GM21786 (cell line): ENCODE measurements around the gene AFAP1.

Source experiments
- ATAC-seq: cut with Tn5 transposase; IDR thresholded peaks from one replicate; pipeline ENCODE4 v1.9.1; 2021; ENCODE audit not compliant: unreplicated experiment

AFAP1 gene

GRCh38 chr4:7823416-7823824 is 116.2 kb downstream of the AFAP1 start:
- ATAC-seq = no peak

GRCh38 chr4:7822877-7823276 is 116.8 kb downstream of the AFAP1 start:
- ATAC-seq = no peak

GRCh38 chr4:7822137-7822505 is 117.5 kb downstream of the AFAP1 start:
- ATAC-seq = no peak

GRCh38 chr4:7821245-7822136 is 118.2 kb downstream of the AFAP1 start:
- ATAC-seq = no peak

GRCh38 chr4:7820031-7820818 is 119.4 kb downstream of the AFAP1 start:
- no peak for ATAC-seq

GRCh38 chr4:7819446-7819845 is 120.2 kb downstream of the AFAP1 start:
- no peak for ATAC-seq

GRCh38 chr4:7818399-7818911 is 121.2 kb downstream of the AFAP1 start:
- ATAC-seq = no peak

- no peak for ATAC-seq
Measured at GRCh38 chr4:7817877-7818398, 121.7 kb downstream of the AFAP1 start.

GRCh38 chr4:7816771-7817170 is 122.9 kb downstream of the AFAP1 start:
- no peak for ATAC-seq

GRCh38 chr4:7815981-7816380 is 123.7 kb downstream of the AFAP1 start:
- no peak for ATAC-seq

GRCh38 chr4:7815562-7815961 is 124.1 kb downstream of the AFAP1 start:
- no peak for ATAC-seq

GRCh38 chr4:7814451-7814850 is 125.2 kb downstream of the AFAP1 start:
- no peak for ATAC-seq

- ATAC-seq = no peak
Measured at GRCh38 chr4:7813674-7814073, 126.0 kb downstream of the AFAP1 start.

GRCh38 chr4:7812921-7813320 is 126.7 kb downstream of the AFAP1 start:
- no peak for ATAC-seq

- ATAC-seq = no peak
Measured at GRCh38 chr4:7812231-7812857, 127.3 kb downstream of the AFAP1 start.

- ATAC-seq = no peak
Measured at GRCh38 chr4:7811536-7812191, 128.0 kb downstream of the AFAP1 start.

GRCh38 chr4:7810783-7811535 is 128.7 kb downstream of the AFAP1 start:
- no peak for ATAC-seq

GRCh38 chr4:7808752-7809151 is 130.9 kb downstream of the AFAP1 start:
- ATAC-seq = no peak

- no peak for ATAC-seq
Measured at GRCh38 chr4:7808181-7808580, 131.5 kb downstream of the AFAP1 start.

GRCh38 chr4:7807351-7807921 is 132.2 kb downstream of the AFAP1 start:
- no peak for ATAC-seq
